A673 (cell line): ENCODE results near the gene XYLT1. TPM values are rescaled to one million over a fixed set of nuclear protein-coding genes. Genes with fewer than 3 reads are reported as not detected.

Experiments used
- BruUV-seq: library from RNA; stranded (reverse); fragments of 400-500 nt; replicated peaks from 2 replicates; lab custom pipeline; 2021; lab: Mats Ljungman, UMichigan
- CTCF ChIA-PET: fragments of 300-600 bp; sonication (Branson Sonifier 250); formaldehyde crosslinking; loops from one replicate; lab custom pipeline; 2022; ENCODE audit warnings: antibody characterized with exemption; lab: Charles Lee
- POLR2A ChIA-PET: fragments of 300-600 bp; sonication (Branson Sonifier 250); formaldehyde crosslinking; loops from one replicate; lab custom pipeline; 2022; ENCODE audit warnings: antibody characterized with exemption; ENCODE audit not compliant: low non-redundant PET; lab: Charles Lee
- DNase-seq: peaks from one replicate; pipeline ENCODE4 v3.0.0-alpha.2; 2015; ENCODE audit warnings: low spot score
- H3K27ac ChIP-seq: fragments of 200-600 bp; sonication (generic); 2 replicates; pipeline ENCODE4 v1.5.1; 2016; ENCODE audit warnings: mixed run types, low read depth, mild to moderate bottlenecking, mixed read lengths, antibody characterized with exemption, low read length; ENCODE audit not compliant: poor library complexity, severe bottlenecking
- H3K27me3 ChIP-seq: fragments of 200-600 bp; sonication (generic); replicated peaks from 2 replicates; pipeline ENCODE4 v1.6.1; 2017; ENCODE audit warnings: mixed run types, low read depth, mild to moderate bottlenecking, mixed read lengths, antibody characterized with exemption, low read length; ENCODE audit not compliant: insufficient read depth, poor library complexity
- H3K36me3 ChIP-seq: fragments of 200-600 bp; sonication (generic); 2 replicates; pipeline ENCODE4 v1.6.1; 2016; ENCODE audit warnings: mixed run types, mild to moderate bottlenecking, mixed read lengths, antibody characterized with exemption, low read length; ENCODE audit not compliant: insufficient read depth, poor library complexity, severe bottlenecking
- H3K4me1 ChIP-seq: fragments of 200-600 bp; sonication (generic); 2 replicates; pipeline ENCODE4 v1.6.1; 2017; ENCODE audit warnings: mixed run types, mild to moderate bottlenecking, mixed read lengths, antibody characterized with exemption, low read length; ENCODE audit not compliant: insufficient read depth, poor library complexity, severe bottlenecking
- H3K4me3 ChIP-seq: fragments of 200-600 bp; sonication (generic); 2 replicates; pipeline ENCODE4 v1.5.1; 2016; ENCODE audit warnings: low read depth, mixed run types, mild to moderate bottlenecking, mixed read lengths, low read length; ENCODE audit not compliant: poor library complexity, severe bottlenecking
- H3K9me3 ChIP-seq: fragments of 200-600 bp; sonication (generic); 2 replicates; pipeline ENCODE4 v1.6.1; 2016; ENCODE audit warnings: mixed run types, low read depth, mild to moderate bottlenecking, mixed read lengths, antibody characterized with exemption, low read length; ENCODE audit not compliant: poor library complexity, severe bottlenecking
- CTCF ChIP-seq: fragments of 300-800, 200-600 bp; sonication (generic); conservative IDR thresholded peaks from 2 replicates; pipeline ENCODE4 v1.5.1; 2017; ENCODE audit warnings: low read depth, mild to moderate bottlenecking, antibody characterized with exemption, low read length, moderate library complexity, mixed read lengths
- EZH2 ChIP-seq: fragments of 200-600 bp; sonication (generic); IDR thresholded peaks from 2 replicates; pipeline ENCODE4 v1.6.1; 2017; ENCODE audit warnings: borderline replicate concordance, low read depth, mild to moderate bottlenecking, mixed read lengths, antibody characterized with exemption, low read length; ENCODE audit not compliant: poor library complexity, severe bottlenecking
- intact Hi-C: fragments of 100-400 bp; cut with micrococcal nuclease; formaldehyde crosslinking; loops from one replicate; pipeline ENCODE4 v1.10.0; 2022; ENCODE audit not compliant: unreplicated experiment
- total RNA-seq: library from RNA; stranded (reverse); gene quantifications from 2 replicates; pipeline ENCODE4 v1.2.3, GENCODE V29; 2021

Gene XYLT1
- total RNA-seq, 1 experiment from 2014 or later, result 0.64 TPM

DNA sequence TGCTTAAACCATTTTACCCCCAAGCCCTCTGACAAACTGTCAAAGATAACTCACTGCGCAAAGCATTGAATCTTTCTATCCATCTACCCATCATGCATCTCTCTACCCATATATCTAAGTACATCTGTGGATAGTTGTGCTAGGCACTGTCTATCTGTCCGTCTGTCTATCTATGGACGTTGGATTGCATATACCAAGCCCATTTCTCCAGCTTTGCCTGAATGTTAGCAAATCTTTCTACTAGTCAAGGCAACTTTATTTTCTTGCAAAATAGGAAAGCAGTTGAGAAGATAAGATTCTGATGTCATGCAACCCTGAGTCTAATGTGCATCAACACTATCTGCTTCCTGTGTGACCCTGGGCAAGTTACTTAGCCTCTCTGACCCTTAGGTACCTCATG is 117.2 kb downstream of the XYLT1 start:
- POLR2A ChIA-PET, result no interaction called here
- Histone ChIP-seq H3K27me3 (no peaks in the 10 kb centered on the region), H3K4me3 (no peak overlapping the region), H3K4me1 (no peaks in the 10 kb centered on the region), H3K9me3 (no peaks in the 10 kb centered on the region), H3K36me3 (no peaks in the 10 kb centered on the region), H3K27ac (no peak overlapping the region)
- TF ChIP-seq CTCF (no peak), EZH2 (no peak)
- no TSS peak for BruUV-seq
- CTCF ChIA-PET, result no interaction called here
- intact Hi-C loops, result no loop called here
- no peak for DNase-seq

- ChIA-PET CTCF (no interaction called here), POLR2A (no interaction called here)
- no peaks in the 10 kb centered on the region for H3K27me3 ChIP-seq
- no peaks in the 10 kb centered on the region for H3K9me3 ChIP-seq
- intact Hi-C loops, result no loop called here
- no TSS peak for BruUV-seq
- no peaks in the 10 kb centered on the region for H3K4me1 ChIP-seq
- no peak for DNase-seq
- no peak overlapping the region for H3K4me3 ChIP-seq
- H3K27ac ChIP-seq, result no peak overlapping the region
- no peaks in the 10 kb centered on the region for H3K36me3 ChIP-seq
- TF ChIP-seq EZH2, result no peak
- TF ChIP-seq CTCF, result no peak
These were observed 119.2 kb downstream of the XYLT1 start for GRCh38 chr16:17351441-17352035.

DNA sequence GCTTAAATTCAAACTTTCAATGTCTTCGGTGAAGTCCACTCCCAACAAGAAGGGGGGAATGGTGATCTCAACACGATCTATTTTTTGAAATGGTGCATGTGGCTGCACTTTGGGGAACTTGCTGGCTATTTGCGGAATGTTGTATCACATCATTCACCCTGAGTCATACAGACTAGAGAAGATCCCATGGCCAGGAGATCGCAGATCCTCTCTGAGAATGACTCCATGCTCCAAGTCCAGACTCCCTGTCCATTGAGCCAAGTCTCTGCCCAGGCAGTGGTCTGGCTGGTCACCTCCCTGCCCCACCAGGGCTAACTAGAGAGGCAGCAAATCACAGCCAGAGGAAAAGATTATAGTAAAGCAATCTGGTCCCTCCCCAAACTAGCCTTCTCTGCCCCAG is 120.6 kb downstream of the XYLT1 start:
- TF ChIP-seq CTCF (no peak), EZH2 (no peak)
- BruUV-seq, result no TSS peak
- intact Hi-C loops, result no loop called here
- H3K4me1 ChIP-seq, result no peaks in the 10 kb centered on the region
- no peaks in the 10 kb centered on the region for H3K36me3 ChIP-seq
- no peak overlapping the region for H3K4me3 ChIP-seq
- ChIA-PET POLR2A (no interaction called here), CTCF (no interaction called here)
- no peak overlapping the region for H3K27ac ChIP-seq
- H3K9me3 ChIP-seq, result no peaks in the 10 kb centered on the region
- DNase-seq, result no peak
- H3K27me3 ChIP-seq, result no peaks in the 10 kb centered on the region
